ENCODE data around the gene OR10H1.
"Not testable (repeated sequence)": the region's sequence is repeated elsewhere in the genome, so short reads cannot be mapped to it uniquely, and the experiment has no call there.

Gene OR10H1

GRCh38 chr19:15815306-15815705 is at the start of gene OR10H1:
OR10H1 (minus strand) TSS chr19:15815664; CDS start chr19:15808037, 7,627 bp downstream.
- FAIRE-seq (no peak), DNase-seq (ENCODE audit: insufficient read length, low spot score) (no peak)

- DNase-seq (ENCODE audit: insufficient read length, low spot score) = no peak
- no peak for FAIRE-seq
These were observed 49.4 kb upstream of the OR10H1 start for GRCh38 chr19:15864824-15865223.

- FAIRE-seq (no peak), DNase-seq (ENCODE audit: insufficient read length, low spot score) (no peak)
These were observed 47.8 kb upstream of the OR10H1 start for GRCh38 chr19:15863272-15863671.

- FAIRE-seq (no peak), DNase-seq (ENCODE audit: insufficient read length, low spot score) (no peak)
These were observed 47.0 kb upstream of the OR10H1 start for GRCh38 chr19:15862444-15862843.

- FAIRE-seq (no peak), DNase-seq (ENCODE audit: insufficient read length, low spot score) (no peak)
These were observed 45.1 kb upstream of the OR10H1 start for GRCh38 chr19:15860522-15860921.

GRCh38 chr19:15859187-15859586 is 43.7 kb upstream of the OR10H1 start:
- FAIRE-seq (no peak), DNase-seq (ENCODE audit: insufficient read length, low spot score) (no peak)

GRCh38 chr19:15850385-15850784 is 34.9 kb upstream of the OR10H1 start:
- FAIRE-seq (no peak), DNase-seq (ENCODE audit: insufficient read length, low spot score) (no peak)

- FAIRE-seq (no peak), DNase-seq (ENCODE audit: insufficient read length, low spot score) (no peak)
These were observed 31.5 kb upstream of the OR10H1 start for GRCh38 chr19:15846923-15847322.

GRCh38 chr19:15843894-15844222 is 28.4 kb upstream of the OR10H1 start:
- not testable (repeated sequence) for FAIRE-seq

GRCh38 chr19:15843203-15843893 is 27.9 kb upstream of the OR10H1 start:
- no peak for DNase-seq (ENCODE audit: insufficient read length, low spot score)
- FAIRE-seq = no peak

More at GRCh38 chr19:15843894-15844222, 28.4 kb upstream of the OR10H1 start:
- DNase-seq (ENCODE audit: insufficient read length, low spot score) = not testable (repeated sequence)

- DNase-seq (ENCODE audit: insufficient read length, low spot score) (no peak), FAIRE-seq (no peak)
These were observed 26.6 kb upstream of the OR10H1 start for GRCh38 chr19:15841875-15842569.

GRCh38 chr19:15840833-15841232 is 25.4 kb upstream of the OR10H1 start:
- FAIRE-seq (no peak), DNase-seq (ENCODE audit: insufficient read length, low spot score) (no peak)

- FAIRE-seq; DNase-seq (ENCODE audit: insufficient read length, low spot score): not testable (repeated sequence)
These were observed 24.4 kb upstream of the OR10H1 start for GRCh38 chr19:15839888-15840287.

- FAIRE-seq = no peak
- no peak for DNase-seq (ENCODE audit: insufficient read length, low spot score)
These were observed 22.9 kb upstream of the OR10H1 start for GRCh38 chr19:15838351-15838750.

- no peak for FAIRE-seq
- DNase-seq (ENCODE audit: insufficient read length, low spot score) = no peak
These were observed 21.8 kb upstream of the OR10H1 start for GRCh38 chr19:15837221-15837731.

- DNase-seq (ENCODE audit: insufficient read length, low spot score) (peak; percentile 97), FAIRE-seq (no peak)
These were observed 21.1 kb upstream of the OR10H1 start for GRCh38 chr19:15836330-15837220.

GRCh38 chr19:15835565-15836329 is 20.3 kb upstream of the OR10H1 start:
- not testable (repeated sequence) for DNase-seq (ENCODE audit: insufficient read length, low spot score); FAIRE-seq

- not testable (repeated sequence) for FAIRE-seq; DNase-seq (ENCODE audit: insufficient read length, low spot score)
These were observed 18.8 kb upstream of the OR10H1 start for GRCh38 chr19:15834232-15834631.

- DNase-seq (ENCODE audit: insufficient read length, low spot score) (no peak), FAIRE-seq (no peak)
These were observed 16.2 kb upstream of the OR10H1 start for GRCh38 chr19:15831626-15832025.

- no peak for FAIRE-seq
These were observed 14.3 kb upstream of the OR10H1 start for GRCh38 chr19:15829786-15830185.

More at GRCh38 chr19:15829786-15830185, 14.3 kb upstream of the OR10H1 start:
- DNase-seq (ENCODE audit: insufficient read length, low spot score) = no peak
